Skin epidermis (tissue), 12 donors: ENCODE results near the gene CATSPERB.
"Not testable (repeated sequence)": the region's sequence is repeated elsewhere in the genome, so short reads cannot be mapped to it uniquely, and the experiment has no call there.

Source experiments
- H3K27ac ChIP-seq, 21 experiments: fragments of 200-600 bp; sonication (generic) in 11 of 21; one replicate each; pipeline ENCODE4 v1.5.0; 2020; ENCODE audit warnings: mild to moderate bottlenecking in 3 of 21, inconsistent platforms in 2 of 21, moderate library complexity in 2 of 21
- H3K4me3 ChIP-seq, 7 experiments: fragments of 200-600 bp; sonication (generic) in 2 of 7; one replicate each; pipeline ENCODE4 v1.5.0; 2020; ENCODE audit warnings: inconsistent platforms in 2 of 7, mild to moderate bottlenecking in 2 of 7, moderate library complexity in 1 of 7

CATSPERB gene

DNA sequence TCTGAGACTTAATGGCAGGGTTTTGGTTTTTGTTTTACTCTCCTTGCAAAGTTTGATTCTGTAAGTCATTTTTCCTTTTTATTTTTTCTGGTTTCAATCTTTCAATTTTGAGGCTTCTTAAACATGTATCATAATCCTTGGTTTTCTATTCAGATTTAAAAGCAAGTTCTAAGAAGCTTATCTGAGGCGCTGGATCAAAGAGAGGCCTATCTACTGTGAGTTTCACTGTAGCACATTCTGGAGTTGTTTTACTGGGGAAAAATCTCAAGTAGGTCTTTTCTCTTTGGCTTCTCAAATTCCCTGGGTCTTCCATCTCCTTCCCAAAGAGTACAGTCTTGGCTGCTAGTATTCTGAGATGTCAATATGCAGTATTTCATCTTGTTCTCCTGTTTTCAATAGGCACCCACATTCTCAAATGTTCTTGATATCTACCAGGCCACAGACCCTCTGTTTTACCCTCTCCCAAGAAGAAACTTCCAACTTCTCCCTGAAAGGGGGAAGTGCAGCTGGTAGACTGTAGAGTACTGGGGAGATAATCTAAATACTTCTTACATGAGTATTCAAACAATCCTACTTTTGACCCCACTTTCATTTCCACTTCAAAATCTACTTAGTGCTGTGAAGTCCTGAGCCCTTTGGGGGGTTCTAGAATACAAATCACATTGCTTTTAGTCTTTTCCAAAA lies 10.9 kb upstream of the CATSPERB start:
- H3K4me3 ChIP-seq = no peak overlapping the region

DNA sequence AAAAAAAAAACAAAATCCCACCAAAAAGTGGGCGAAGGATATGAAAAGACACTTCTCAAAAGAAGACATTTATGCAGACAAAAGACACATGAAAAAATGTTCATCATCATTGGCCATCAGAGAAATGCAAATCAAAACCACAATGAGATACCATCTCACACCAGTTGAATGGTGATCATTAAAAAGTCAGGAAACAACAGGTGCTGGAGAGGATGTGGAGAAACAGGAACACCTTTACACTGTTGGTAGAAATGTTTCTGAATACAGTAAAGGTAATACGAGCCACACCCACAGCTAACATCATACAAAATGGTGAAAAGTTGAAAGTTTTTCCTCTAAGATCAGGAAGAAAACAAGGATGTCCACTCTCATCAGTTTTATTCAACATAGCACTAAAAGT lies 8.0 kb upstream of the CATSPERB start:
- not testable (repeated sequence) for H3K27ac ChIP-seq, H3K4me3 ChIP-seq

More for the DNA sequence above, 10.9 kb upstream of the CATSPERB start:
- no peak overlapping the region for H3K27ac ChIP-seq

DNA sequence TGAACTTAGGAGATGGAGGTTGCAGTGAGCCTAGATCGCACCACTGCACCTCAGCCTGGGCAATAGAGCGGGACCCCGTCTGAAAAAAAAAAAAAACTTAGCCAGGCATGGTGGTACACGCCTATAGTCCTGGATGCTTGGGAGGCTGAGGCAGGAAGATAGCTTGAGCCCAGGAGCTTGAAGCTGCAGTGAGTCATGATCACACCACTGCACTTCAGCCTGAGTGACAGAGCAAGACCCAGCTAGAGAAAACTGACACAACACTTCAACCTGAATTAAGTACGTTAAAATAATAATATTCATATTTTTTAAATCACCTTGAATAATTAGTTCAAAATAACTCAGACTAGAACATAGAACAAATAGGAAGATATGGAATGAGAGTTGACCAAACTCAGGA lies 5.7 kb upstream of the CATSPERB start:
- Histone ChIP-seq H3K4me3 (no peak overlapping the region), H3K27ac (no peak overlapping the region)

DNA sequence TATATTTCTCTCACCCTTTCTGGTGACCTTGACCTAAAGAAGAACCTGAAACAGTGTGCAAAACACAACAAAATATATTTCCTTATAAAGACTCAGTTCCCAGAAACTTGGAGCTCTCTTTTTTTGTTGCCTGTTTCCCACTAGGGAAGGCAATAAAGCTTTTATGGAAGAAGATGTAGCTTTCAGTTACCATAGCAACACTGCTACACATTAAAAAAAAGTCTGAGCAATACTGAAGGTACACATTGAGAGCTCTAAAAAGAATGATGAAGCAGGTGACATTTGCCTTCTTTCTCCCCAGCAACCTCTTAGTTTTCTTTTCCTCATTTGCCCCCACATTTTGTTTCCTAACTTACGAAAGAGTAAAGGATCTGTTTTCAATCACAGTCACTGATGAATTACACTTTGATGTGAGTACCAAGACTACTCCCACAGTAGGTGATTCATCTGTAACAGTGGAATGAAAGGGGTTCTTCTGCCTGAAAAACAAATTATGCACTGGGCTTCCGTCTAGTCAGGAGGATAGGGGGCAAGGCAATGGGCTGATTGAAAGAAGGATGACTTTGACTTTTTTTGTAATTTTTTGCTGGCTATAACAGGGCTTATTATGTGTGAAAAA lies 1.1 kb upstream of the CATSPERB start:
- Histone ChIP-seq H3K27ac (no peak overlapping the region), H3K4me3 (no peak overlapping the region)

DNA sequence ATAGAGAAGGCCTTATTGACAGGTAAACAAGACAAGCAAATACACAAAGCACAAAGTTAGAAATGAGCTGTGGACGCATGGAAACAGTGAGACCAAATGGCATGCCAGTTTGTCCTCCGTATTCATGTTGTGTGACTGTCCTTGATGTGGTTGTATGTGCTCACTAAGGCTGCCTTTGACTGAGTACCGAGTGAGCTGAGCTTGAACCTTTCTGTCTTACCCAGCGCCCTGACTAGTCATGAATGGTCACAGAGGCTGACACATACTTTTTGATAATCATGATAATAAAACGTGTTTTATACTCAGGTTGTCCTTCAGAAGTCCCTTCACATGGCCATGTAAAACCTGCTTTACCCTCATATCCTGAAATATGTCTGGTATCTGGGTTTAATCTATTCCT lies 553 bp upstream of the CATSPERB start:
- no peak overlapping the region for H3K4me3 ChIP-seq
- H3K27ac ChIP-seq = no peak overlapping the region

DNA sequence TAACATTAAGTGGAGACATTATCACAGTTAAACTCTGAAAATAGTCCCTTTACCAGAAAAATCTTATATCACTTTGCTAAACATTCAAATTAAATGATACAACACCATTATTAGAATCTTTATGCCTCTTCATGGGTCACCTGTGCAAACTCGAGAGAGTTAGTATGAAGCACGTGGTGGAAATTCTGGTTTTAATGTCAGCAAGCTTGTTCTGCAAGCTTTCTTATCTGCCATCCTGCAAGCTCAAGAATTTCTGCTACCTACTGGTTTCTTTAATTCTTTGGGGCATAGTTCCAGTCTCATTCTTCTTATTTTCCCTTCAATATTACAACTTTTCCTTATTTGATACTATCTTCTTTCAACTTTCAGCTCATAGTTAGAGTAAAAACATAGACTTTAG lies 868 bp downstream of the CATSPERB start:
- H3K27ac ChIP-seq = no peak overlapping the region

DNA sequence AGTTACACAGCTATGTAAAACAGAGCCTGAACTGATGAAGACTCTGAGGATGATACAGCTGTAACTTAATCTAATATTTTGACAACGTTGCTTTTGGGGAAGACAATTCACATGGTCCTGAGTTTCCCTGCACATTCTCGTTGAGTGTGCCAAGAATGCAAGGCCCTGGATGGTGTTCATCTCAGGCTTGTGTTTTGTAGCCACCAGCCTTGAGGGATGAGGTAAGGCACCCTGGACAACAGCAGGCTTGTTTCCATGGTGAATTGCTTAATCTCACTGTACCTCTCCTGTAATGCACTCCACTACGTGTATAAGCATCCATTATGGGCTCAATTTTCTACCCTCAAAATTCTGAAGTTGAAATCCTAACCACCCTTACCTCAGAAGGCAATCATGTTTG lies 2.1 kb downstream of the CATSPERB start:
- H3K27ac ChIP-seq = no peak overlapping the region

More for the DNA sequence above, 868 bp downstream of the CATSPERB start:
- H3K4me3 ChIP-seq = no peak overlapping the region

DNA sequence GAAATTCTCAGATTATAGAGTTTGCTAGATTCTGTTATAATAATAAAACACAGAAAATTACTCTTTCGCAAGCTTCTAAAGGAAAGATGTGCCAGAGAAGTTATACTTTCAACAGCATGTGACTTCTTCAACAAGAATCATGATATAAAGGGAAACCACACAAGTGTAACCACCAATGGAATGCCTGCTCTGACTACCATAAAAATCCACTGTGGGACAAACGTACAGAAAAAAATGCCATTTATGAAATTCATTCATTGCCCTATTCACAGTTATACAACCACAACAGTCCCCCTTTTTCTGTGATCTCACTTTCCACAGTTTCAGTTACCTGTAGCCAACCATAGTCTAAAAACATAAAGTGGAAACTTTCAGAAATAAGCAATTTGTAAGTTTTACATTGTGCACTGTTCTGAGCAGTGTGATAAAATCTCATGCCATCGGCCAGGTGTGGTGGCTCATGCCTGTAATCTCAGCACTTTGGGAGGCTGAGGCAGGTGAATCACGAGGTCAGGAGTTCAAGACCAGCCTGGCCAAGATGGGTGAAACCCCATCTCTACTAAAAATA lies 3.2 kb downstream of the CATSPERB start:
- H3K27ac ChIP-seq = no peak overlapping the region
- no peak overlapping the region for H3K4me3 ChIP-seq

More for the DNA sequence above, 2.1 kb downstream of the CATSPERB start:
- H3K4me3 ChIP-seq = no peak overlapping the region

DNA sequence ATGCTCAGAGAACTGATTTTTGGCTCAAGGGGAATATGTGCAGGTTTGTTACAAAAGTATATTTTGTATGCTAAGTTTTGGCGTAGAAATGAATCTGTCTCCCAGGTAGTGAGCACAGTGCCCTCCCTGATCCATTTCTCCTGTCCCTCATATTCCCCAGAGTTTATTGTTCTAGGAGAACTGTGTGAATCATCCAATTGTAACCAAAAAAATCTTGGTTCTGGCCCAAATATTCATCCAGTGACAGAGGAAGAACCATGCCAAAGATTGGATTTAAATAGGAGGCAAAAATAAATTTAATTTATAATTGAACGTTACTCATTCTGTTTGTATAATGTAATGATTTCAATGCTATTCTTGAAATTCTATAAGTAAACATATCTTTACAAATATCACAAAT lies 4.8 kb downstream of the CATSPERB start:
- Histone ChIP-seq H3K4me3 (no peak overlapping the region), H3K27ac (no peak overlapping the region)

DNA sequence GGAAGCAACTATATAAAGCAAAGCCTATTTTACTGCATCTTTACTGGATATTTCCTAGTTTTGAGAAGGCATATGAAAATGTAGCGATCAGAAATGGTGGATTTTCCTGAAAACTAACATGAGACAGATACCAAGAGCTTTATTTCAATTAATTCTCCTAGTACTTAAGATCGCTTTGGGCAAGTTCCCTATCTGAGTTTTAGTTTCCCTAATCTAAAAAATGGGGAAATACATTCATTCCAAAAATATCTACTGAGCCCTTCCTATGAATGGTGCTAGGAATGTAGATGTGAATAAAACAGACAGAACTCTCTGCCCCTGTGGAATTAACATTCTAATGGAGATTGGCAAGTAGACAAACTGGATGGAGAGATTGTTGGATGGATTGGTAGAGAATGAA lies 8.4 kb downstream of the CATSPERB start:
- H3K27ac ChIP-seq = no peak overlapping the region
- H3K4me3 ChIP-seq = no peak overlapping the region

DNA sequence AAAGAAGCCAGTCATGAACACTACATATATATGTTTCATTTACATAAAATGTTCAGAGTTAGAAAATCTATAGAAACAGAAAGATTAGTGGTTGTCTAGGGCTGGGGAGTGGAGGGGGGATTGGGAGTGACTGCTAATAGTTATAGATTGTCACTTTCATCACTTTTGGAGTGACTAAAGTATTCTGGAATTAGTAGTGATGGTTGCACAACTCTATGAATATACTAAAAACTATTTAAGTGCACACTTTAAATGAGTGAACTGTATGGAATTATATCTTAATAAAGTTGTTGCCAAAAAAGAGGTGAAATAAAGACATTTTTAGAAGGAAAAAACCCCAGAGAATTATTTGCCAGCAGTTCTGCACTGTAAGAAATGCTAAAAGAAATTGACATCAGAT lies 9.5 kb downstream of the CATSPERB start:
- Histone ChIP-seq H3K4me3 (no peak overlapping the region), H3K27ac (no peak overlapping the region)

DNA sequence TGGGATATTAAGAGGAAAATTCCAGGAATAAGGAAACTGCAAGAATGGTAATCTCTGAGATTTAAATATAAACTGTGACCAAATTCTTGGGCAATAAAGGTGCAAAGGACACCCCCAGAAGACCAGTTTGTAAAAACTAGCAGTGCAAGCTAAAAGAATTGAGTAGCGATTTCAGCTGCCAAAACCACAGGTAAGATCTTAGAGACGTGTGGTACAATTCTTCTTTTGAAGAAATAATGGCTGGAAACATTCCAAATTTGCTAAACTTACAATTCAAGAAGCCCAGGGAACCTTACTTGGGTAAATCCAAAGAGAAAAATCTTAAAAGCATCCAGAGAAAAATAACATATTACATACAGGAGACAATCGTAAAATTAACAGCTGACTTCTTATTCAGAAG lies 12.0 kb downstream of the CATSPERB start:
- Histone ChIP-seq H3K27ac (no peak overlapping the region), H3K4me3 (no peak overlapping the region)

DNA sequence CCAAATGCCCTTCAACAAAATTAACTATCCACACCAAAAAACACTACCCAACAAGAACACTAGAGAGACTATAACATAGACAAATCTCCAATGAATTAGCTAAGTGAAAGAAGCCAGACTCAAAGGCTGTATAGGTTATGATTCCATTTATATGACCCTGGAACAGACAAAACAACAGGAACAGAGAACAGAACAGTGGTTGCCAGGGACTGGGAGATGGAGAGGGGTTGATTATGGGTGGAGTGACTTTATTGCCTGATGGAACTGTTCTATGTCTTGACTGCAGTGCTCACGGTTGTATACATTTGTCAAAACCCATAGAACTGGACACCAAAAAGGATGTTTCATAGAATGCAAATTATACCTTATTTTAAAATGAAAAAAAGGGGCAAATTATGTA lies 14.9 kb downstream of the CATSPERB start:
- no peak overlapping the region for H3K4me3 ChIP-seq
- H3K27ac ChIP-seq = no peak overlapping the region

DNA sequence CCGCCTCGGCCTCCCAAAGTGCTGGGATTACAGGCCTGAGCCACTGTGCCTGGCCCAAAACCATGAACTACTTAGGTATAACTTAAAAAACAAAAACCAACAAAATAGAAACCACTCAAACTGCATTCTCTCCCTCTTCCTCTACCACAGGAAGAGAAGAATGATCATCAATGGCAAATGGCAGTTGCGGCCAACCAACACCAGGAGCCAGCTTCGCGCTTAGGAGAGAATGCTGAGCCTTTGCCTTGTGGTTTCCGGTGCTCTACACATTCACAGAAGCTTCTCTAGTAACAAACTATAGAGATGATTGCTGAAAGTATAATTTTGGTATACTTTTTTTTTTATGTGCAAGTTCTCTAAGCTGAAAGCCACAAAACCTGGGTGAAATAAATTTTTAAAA lies 17.1 kb downstream of the CATSPERB start:
- no peak overlapping the region for H3K27ac ChIP-seq

DNA sequence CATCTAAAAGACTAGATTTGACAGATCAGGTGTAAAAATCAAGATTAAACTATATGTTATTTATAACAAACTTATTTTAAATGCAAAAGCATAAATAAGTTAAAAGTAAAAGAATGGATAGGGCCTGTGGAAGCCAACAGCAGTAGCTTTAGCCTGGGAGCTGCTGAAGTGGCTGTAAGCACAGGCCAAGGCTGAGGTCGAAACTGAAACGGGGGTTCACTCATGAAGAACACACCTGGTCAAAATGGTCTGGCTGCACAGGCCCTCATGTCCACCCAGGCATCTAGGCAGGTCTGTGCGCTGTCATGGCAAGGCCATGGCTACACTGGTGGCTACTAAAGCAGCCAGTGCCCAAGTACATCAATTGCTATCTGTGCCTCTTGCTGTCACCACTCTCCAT lies 23.1 kb downstream of the CATSPERB start:
- no peak overlapping the region for H3K27ac ChIP-seq
- H3K4me3 ChIP-seq = no peak overlapping the region

More for the DNA sequence above, 17.1 kb downstream of the CATSPERB start:
- H3K4me3 ChIP-seq = no peak overlapping the region

DNA sequence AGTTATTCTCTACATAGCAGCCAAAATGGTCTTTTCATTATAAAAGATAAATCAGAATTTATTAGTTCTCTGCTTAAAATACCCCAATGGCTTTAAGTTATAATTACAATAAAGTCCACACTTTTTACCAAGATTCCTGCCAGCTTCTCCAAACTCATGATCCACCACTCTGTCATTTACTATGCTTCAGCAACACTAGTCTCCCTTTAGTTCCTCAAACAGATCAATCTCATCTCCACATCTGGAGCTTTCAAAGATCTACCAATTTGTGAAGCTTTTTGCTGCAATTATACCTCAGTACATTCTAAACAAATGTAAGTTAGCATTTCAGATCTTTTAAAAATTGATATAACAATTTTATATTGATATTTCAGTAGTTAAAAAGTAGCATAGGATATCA lies 24.9 kb downstream of the CATSPERB start:
- Histone ChIP-seq H3K4me3 (no peak overlapping the region), H3K27ac (no peak overlapping the region)

DNA sequence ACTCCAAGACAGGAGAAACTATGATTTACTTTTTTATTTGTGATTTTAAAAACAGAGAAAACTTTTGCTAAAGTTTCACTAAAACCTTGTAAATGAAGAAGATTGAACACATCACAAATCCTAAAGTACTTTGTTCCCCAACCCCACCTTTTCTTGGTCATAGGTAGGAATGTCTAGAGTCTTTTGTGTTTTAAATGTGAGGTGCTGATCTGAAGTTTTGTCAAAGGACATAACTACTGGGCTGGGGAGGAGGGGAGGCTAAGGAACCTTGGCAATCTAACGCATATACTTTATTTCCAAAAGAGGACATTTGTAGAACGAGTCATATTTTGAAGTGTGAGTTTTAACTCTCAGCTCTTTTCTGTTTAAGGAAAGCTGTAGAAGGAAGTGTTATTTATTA lies 37.2 kb downstream of the CATSPERB start:
- Histone ChIP-seq H3K27ac (no peak overlapping the region), H3K4me3 (no peak overlapping the region)

DNA sequence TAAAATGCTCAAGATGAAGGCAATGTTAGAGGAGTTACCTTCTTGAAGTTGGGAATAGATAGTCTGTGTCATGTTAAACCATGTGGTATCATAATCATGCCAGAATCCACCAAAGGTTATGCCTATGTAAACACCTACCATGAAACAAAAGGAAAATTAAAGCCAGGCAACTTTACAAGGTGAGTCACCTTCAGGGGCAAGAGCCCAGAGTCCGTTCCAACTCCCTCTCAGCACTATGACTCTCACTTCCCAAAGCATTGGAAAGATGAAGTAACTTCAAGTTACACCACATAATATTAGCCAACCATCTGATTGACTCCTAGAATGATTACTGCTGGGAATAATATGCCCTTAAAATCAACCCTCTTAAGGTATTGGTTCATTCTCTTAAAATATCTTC lies 38.5 kb downstream of the CATSPERB start:
- Histone ChIP-seq H3K27ac (no peak overlapping the region), H3K4me3 (no peak overlapping the region)

DNA sequence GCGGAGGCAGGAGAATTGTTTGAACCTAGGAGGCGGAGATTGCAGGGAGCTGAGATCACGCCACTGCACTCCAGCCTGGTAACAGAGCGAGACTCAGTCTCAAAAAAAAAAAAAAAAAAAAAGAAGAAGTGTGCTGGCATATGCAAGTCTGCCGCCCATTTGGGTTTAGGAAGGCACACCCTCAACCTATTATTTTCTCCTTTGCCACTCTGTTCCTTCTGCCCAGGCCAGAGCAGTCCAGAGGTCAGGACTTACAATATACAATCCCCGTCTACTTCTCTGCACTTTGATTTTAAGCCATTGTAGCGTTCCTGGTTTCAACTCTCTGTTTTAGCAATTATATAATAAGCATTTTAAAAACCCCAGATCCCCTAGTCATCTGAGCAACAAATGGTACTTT lies 39.8 kb downstream of the CATSPERB start:
- no peak overlapping the region for H3K27ac ChIP-seq

DNA sequence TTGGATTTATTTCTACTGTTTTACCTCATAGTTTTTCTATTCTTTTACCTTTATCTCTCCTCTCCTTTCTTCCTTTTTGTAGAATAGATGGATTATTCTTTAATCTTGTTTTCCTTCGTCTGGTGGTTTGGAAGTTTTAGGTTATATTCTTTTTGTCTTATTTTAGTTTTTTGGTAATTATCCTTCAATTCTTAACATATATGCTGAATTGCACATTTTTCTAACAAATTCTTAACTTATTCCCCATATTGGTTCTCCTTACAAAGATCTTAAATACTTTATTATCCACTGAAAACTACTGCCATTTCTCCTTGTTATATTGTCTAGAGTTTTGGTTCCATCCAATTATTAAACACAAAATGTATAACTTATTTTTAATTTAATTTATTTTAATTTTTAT lies 42.3 kb downstream of the CATSPERB start:
- Histone ChIP-seq H3K4me3 (no peak overlapping the region), H3K27ac (no peak overlapping the region)

More for the DNA sequence above, 39.8 kb downstream of the CATSPERB start:
- no peak overlapping the region for H3K4me3 ChIP-seq

DNA sequence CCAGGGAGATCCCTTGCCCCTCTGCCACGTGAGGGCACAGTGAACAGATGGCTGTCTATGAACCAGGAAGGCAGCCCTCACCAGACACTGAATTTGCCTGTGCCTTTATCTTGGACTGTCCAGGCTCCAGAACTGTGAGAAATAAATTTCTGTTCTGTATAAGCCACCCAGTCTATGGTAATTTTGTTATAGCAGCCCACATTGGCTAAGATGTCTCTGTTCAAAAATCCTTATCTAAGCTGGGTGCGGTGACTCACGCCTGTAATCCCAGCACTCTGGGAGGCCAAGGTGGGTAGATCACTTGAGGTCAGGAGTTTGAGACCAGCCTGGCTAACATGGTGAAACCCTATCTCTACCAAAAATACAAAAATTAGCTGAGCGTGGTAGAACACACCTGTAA lies 44.5 kb downstream of the CATSPERB start:
- not testable (repeated sequence) for H3K4me3 ChIP-seq, H3K27ac ChIP-seq

DNA sequence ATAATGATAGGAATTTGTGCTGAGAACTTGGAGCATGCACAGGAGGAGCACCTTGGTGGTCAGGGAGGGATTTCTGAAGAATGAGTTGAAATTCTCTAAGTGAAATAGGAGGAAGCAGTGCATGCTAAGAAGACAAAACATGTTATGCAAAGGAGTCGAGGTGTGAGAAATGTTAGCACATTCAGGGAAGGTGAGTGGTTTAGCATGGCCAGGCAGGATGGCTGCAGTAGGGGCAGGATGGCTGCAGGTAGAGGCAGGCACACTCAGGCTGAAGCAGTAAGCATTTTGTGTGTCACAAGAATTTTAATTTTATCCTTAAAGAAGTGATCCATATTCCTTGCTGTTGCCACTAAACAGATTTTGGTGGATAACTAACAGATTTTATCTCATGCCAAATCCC lies 46.3 kb downstream of the CATSPERB start:
- H3K27ac ChIP-seq = no peak overlapping the region
- no peak overlapping the region for H3K4me3 ChIP-seq
